GM19468 (cell line): Measurements from ENCODE around the gene SPACA6.
"Not testable (repeated sequence)": the region's sequence is repeated elsewhere in the genome, so short reads cannot be mapped to it uniquely, and the experiment has no call there.

ENCODE experiments used
- ATAC-seq: cut with Tn5 transposase; IDR thresholded peaks from one replicate; pipeline ENCODE4 v1.9.1; 2021; ENCODE audit warnings: mild to moderate bottlenecking, moderate library complexity, moderate number of reproducible peaks; ENCODE audit not compliant: unreplicated experiment; ENCODE audit errors: extremely low read depth

Gene SPACA6

GRCh38 chr19:51733742-51734522, 40.8 kb downstream of the SPACA6 start:
- ATAC-seq = no peak

DNA sequence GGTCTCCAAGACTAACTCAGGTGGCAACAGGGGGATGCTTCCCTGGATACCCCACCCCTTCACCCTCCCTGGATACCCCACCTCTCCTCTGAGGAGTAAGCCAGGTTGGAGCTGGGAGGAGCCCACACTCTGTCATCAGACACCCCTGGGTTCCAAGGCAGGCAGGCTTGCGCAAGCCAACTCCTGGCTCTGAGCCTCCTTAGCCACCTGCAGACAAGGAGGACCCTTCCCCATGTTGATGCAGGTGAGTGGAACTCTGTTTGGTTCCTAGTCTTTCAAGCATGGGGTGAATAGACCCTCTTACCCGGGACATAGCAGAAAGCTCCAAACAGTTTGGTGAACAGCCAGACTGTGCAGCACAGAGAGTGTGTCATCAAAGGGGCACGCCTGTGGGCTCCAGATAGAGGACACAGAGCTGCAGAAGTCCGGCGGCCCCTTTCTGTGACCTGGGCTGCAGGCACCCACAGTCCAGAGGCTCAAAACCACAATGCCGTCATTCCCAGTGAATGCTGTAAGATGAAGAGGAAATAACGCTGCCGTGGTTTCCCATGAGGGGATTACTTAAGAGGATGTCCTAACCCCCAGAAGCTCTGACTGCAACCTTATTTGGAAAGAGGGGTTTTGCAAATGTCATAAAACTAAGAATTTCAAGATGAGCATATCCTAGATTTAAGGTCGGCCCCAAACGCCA, 42.8 kb downstream of the SPACA6 start:
- no peak for ATAC-seq

- no peak for ATAC-seq
Measured at GRCh38 chr19:51737389-51737788, 44.3 kb downstream of the SPACA6 start.

GRCh38 chr19:51737924-51738323, 44.8 kb downstream of the SPACA6 start:
- no peak for ATAC-seq

- not testable (repeated sequence) for ATAC-seq
Measured at GRCh38 chr19:51738523-51738922, 45.4 kb downstream of the SPACA6 start.

DNA sequence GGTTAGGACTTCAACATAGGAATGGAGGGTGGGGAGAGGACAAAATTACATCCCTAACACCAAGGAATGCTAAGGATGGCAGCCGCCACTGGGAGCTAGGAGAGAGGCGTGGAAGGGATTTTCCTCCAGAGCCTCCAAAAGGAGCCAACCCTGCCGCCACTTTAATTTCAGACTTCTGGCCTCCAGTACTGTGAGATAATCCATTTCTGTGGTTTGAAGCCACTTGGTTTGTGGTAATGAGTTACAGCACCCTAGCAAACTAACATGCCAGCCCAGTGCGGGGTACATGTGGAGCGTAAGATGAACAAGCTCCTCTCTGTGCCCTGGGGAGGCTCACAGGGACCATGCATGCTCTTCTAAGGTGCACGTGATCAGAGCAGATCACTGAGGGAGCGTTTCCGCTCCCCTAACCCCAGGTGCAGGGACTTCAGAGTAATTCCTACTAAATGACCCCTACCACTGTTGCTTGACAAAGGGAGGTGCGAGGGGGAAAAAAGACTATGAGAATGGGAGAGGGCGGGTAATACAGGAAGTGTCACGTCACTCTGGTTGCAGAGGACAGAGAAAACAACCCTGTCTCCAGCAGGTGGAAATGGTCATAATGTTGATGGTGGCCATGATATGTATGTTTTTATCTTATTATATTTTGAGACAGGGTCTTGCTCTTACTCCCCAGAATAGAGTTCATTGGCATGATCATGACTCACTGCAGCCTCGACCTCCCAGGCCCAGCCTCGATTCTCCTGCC, 46.5 kb downstream of the SPACA6 start:
- no peak for ATAC-seq

- no peak for ATAC-seq
Measured at GRCh38 chr19:51740356-51740755, 47.2 kb downstream of the SPACA6 start.

GRCh38 chr19:51742789-51743188, 49.7 kb downstream of the SPACA6 start:
- no peak for ATAC-seq

DNA sequence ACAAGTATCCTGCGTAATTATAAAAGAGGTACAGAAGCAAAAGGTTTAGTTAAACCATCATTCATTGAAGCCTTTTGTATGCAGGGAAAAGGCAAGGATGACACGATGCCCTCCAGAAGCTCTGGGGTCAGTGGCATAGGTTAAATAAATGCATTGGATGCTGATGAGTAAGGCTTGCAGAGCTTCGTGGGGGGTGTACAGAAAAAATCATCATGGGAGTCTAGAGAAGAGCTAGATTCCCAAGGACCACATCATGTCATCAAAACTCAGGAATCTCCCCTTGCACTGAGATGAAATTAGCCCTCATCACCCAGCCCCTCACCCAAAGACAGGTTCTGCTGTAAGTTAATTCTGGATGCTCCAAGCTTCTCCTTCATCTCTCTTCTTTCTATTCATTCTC, 50.3 kb downstream of the SPACA6 start:
- ATAC-seq = no peak

GRCh38 chr19:51746731-51747130, 53.6 kb downstream of the SPACA6 start:
- no peak for ATAC-seq

- ATAC-seq = no peak
Measured at GRCh38 chr19:51749979-51750378, 56.8 kb downstream of the SPACA6 start.

DNA sequence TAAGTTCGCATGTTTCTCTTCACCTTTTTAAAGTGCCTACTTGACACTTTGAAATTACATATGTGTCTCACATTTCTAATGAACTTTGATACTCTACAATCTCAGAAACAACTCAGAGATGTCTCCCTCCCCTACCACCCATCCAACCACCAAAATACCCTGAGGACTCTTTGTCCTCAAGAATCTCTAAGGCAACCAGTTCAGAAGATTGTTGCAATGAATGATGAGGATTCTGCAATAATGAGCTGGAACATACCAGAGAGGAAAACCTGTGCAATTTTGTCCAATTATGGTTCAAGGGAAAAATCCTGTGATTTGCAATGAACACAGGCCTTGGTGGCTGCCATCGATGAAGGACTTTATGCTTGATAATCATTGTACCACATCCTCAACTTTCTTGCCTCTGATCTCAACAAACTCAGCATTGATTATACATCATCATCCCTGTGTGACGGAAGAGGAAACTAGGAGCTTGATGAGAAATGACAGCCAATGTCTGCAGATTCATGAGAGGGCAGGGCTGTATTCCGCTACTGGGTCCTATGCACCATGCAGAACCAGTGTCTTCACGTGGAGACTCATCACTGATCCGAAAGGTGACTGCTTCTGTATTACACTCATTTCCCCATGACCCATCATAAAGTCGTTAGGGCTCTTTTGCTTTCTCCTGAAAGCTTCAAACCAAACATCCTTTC, 57.4 kb downstream of the SPACA6 start:
- ATAC-seq = no peak

- ATAC-seq = no peak
Measured at GRCh38 chr19:51751655-51752054, 58.5 kb downstream of the SPACA6 start, which contains the start of gene FPR1. FPR1 (minus strand) TSS chr19:51751878; CDS start chr19:51746994, 4,884 bp downstream.

- ATAC-seq = no peak
Measured at GRCh38 chr19:51754109-51754508, 61.0 kb downstream of the SPACA6 start.

DNA sequence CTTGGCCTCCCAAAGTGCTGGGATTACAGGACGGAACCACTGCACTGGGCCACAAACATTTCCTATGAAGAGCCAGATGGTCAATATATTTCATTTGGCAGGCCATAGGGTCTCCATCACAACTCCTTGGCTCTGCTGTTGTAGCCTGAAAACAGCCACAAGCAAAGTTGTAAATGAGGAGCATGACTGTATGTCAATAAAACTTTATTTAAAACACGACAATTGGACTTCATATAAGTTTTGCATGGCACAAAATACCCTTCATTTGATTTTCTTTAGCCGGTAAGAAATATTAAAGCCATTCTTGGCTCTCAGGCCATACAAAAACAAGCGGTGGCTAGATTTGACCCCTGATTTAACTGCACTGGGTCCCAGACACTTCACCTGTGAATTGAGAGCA, 61.6 kb downstream of the SPACA6 start:
- ATAC-seq = no peak
